DOHH2 (cell line): ENCODE measurements around the gene RPS27.
A peak's percentile ranks its signal among the peaks of the same experiment; 100 is the strongest.

Experiments
- CTCF ChIP-seq: fragments of 200-600 bp; sonication (generic); IDR thresholded peaks from one replicate; pipeline ENCODE4 v1.5.1; 2014; ENCODE audit warnings: antibody characterized with exemption, mild to moderate bottlenecking, low read depth, low read length; ENCODE audit not compliant: poor library complexity, severe bottlenecking
- EZH2phosphoT487 ChIP-seq: fragments of 200-600 bp; sonication (generic); IDR thresholded peaks from 2 replicates; pipeline ENCODE4 v1.6.1; 2017; ENCODE audit warnings: borderline replicate concordance, mild to moderate bottlenecking, antibody characterized with exemption, low read length, moderate library complexity, mixed read lengths

GRCh38 chr1:153968000-153968363 is 22.6 kb upstream of the RPS27 start:
- TF ChIP-seq CTCF (peak; percentile 7), EZH2phosphoT487 (no peak)
